ENCODE data around the gene PZP.
"Not testable (repeated sequence)": the region's sequence is repeated elsewhere in the genome, so short reads cannot be mapped to it uniquely, and the experiment has no call there.

PZP gene

GRCh38 chr12:9144730-9145106 is 63.5 kb downstream of the PZP start:
- peaks cover 31% of the 10 kb centered on the region for H3K9me3 Mint-ChIP-seq
- no peak overlapping the region for H3K4me3 Mint-ChIP-seq
- H3K4me1 Mint-ChIP-seq = peaks cover 8% of the 10 kb centered on the region
- H3K36me3 Mint-ChIP-seq = peaks cover 36% of the 10 kb centered on the region
- no peaks in the 10 kb centered on the region for H3K27me3 Mint-ChIP-seq
- no peak overlapping the region for H3K27ac Mint-ChIP-seq

GRCh38 chr12:9143929-9144729 is 64.1 kb downstream of the PZP start:
- H3K4me1 Mint-ChIP-seq = peaks cover 8% of the 10 kb centered on the region
- H3K9me3 Mint-ChIP-seq = peaks cover 31% of the 10 kb centered on the region
- H3K27me3 Mint-ChIP-seq = no peaks in the 10 kb centered on the region
- H3K36me3 Mint-ChIP-seq = peaks cover 36% of the 10 kb centered on the region
- H3K27ac Mint-ChIP-seq = no peak overlapping the region
- H3K4me3 Mint-ChIP-seq = no peak overlapping the region

GRCh38 chr12:9143137-9143536 is 65.1 kb downstream of the PZP start:
- H3K36me3 Mint-ChIP-seq = peaks cover 34% of the 10 kb centered on the region
- peaks cover 8% of the 10 kb centered on the region for H3K4me1 Mint-ChIP-seq
- H3K27ac Mint-ChIP-seq = no peak overlapping the region
- no peak overlapping the region for H3K4me3 Mint-ChIP-seq
- peaks cover 31% of the 10 kb centered on the region for H3K9me3 Mint-ChIP-seq
- no peaks in the 10 kb centered on the region for H3K27me3 Mint-ChIP-seq

- Mint-ChIP-seq H3K9me3 (peaks cover 16% of the 10 kb centered on the region), H3K36me3 (peaks cover 18% of the 10 kb centered on the region)
- H3K27me3 Mint-ChIP-seq, H3K4me3 Mint-ChIP-seq, H3K27ac Mint-ChIP-seq, H3K4me1 Mint-ChIP-seq: not testable (repeated sequence)
Observed at GRCh38 chr12:9139588-9140290, 68.5 kb downstream of the PZP start.

DNA sequence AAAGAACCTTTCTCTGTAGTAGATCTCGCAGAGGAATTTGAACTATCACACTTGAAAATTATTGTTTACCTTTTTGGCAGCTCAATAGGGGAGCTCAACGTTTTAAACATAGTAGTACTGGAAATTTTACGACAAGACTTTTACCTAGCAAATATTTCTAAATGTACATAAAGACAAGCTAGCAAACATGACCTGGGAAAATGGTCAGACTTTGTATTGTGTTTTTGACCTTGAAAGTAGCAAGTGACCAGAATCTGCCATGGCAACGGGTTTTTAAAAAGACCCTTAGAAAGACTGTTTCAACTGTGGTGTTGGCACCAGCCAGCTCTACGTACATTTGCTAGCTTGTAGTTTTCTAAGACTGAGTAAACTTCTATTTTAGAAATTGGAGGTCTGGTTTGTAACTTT is 72.3 kb downstream of the PZP start:
- Mint-ChIP-seq H3K36me3 (peaks cover 14% of the 10 kb centered on the region), H3K27me3 (no peaks in the 10 kb centered on the region), H3K27ac (no peak overlapping the region), H3K9me3 (no peaks in the 10 kb centered on the region), H3K4me1 (no peaks in the 10 kb centered on the region), H3K4me3 (no peak overlapping the region)

- H3K36me3 Mint-ChIP-seq = peaks cover 15% of the 10 kb centered on the region
- no peaks in the 10 kb centered on the region for H3K27me3 Mint-ChIP-seq
- H3K9me3 Mint-ChIP-seq = peaks cover 3% of the 10 kb centered on the region
- no peak overlapping the region for H3K4me3 Mint-ChIP-seq
- no peak overlapping the region for H3K27ac Mint-ChIP-seq
- no peaks in the 10 kb centered on the region for H3K4me1 Mint-ChIP-seq
Observed at GRCh38 chr12:9134981-9135628, 73.1 kb downstream of the PZP start.

- no peaks in the 10 kb centered on the region for H3K4me1 Mint-ChIP-seq
- peaks cover 19% of the 10 kb centered on the region for H3K36me3 Mint-ChIP-seq
- no peak overlapping the region for H3K4me3 Mint-ChIP-seq
- peaks cover 8% of the 10 kb centered on the region for H3K9me3 Mint-ChIP-seq
- H3K27ac Mint-ChIP-seq = no peak overlapping the region
- no peaks in the 10 kb centered on the region for H3K27me3 Mint-ChIP-seq
Observed at GRCh38 chr12:9133216-9133916, 74.8 kb downstream of the PZP start.

- Mint-ChIP-seq H3K4me3 (no peak overlapping the region), H3K9me3 (peaks cover 8% of the 10 kb centered on the region), H3K36me3 (peaks cover 24% of the 10 kb centered on the region), H3K4me1 (no peaks in the 10 kb centered on the region), H3K27me3 (no peaks in the 10 kb centered on the region), H3K27ac (no peak overlapping the region)
Observed at GRCh38 chr12:9132008-9132535, 76.1 kb downstream of the PZP start.

DNA sequence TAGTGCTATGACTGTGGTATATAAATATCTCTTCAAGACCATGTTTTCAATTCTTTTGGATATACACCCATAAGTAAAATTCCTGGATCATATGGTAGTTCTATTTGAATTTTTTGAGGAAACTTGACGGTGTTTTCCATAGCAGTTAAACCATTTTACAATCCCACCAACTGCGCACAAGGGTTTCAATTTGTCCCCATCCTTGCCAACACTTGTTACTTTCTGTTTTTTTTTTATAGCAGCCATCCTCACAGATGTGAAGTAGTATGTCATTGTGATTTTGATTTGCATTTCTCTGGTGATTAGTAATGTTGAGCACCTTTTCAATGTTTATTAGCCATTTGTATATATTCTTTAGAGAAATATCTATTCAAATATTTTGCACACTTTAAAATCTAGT is 78.0 kb downstream of the PZP start:
- H3K27ac Mint-ChIP-seq = no peak overlapping the region
- H3K9me3 Mint-ChIP-seq = peaks cover 8% of the 10 kb centered on the region
- H3K27me3 Mint-ChIP-seq = no peaks in the 10 kb centered on the region
- no peak overlapping the region for H3K4me3 Mint-ChIP-seq
- H3K4me1 Mint-ChIP-seq = no peaks in the 10 kb centered on the region
- H3K36me3 Mint-ChIP-seq = peaks cover 22% of the 10 kb centered on the region

GRCh38 chr12:9127936-9128663 is 80.1 kb downstream of the PZP start:
- Mint-ChIP-seq H3K9me3 (peaks cover 8% of the 10 kb centered on the region), H3K36me3 (peaks cover 18% of the 10 kb centered on the region), H3K4me3 (no peak overlapping the region), H3K4me1 (no peaks in the 10 kb centered on the region), H3K27me3 (no peaks in the 10 kb centered on the region), H3K27ac (no peak overlapping the region)

DNA sequence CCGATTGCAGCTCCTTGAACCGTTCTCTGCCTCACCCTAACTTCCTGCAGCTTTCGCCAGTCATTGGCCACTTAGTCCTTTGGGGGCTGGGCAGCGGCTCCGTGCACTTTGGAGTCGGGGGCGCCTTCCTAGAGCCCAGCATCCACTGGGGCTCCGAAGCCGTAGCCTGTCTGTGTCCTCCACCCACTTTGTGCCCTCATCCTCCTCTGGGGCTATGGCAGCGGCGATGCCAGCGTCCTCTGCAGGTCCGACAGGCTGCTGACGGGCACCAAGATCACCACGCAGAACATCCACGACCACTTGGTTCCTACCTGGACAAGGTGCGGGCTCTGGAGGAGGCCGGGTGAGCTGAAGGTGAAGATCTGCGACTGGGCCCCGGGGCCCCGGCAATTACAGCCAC is 80.7 kb downstream of the PZP start:
- peaks cover 16% of the 10 kb centered on the region for H3K36me3 Mint-ChIP-seq
- H3K9me3 Mint-ChIP-seq = peaks cover 8% of the 10 kb centered on the region
- H3K27ac Mint-ChIP-seq = no peak overlapping the region
- no peaks in the 10 kb centered on the region for H3K27me3 Mint-ChIP-seq
- no peaks in the 10 kb centered on the region for H3K4me1 Mint-ChIP-seq
- no peak overlapping the region for H3K4me3 Mint-ChIP-seq

DNA sequence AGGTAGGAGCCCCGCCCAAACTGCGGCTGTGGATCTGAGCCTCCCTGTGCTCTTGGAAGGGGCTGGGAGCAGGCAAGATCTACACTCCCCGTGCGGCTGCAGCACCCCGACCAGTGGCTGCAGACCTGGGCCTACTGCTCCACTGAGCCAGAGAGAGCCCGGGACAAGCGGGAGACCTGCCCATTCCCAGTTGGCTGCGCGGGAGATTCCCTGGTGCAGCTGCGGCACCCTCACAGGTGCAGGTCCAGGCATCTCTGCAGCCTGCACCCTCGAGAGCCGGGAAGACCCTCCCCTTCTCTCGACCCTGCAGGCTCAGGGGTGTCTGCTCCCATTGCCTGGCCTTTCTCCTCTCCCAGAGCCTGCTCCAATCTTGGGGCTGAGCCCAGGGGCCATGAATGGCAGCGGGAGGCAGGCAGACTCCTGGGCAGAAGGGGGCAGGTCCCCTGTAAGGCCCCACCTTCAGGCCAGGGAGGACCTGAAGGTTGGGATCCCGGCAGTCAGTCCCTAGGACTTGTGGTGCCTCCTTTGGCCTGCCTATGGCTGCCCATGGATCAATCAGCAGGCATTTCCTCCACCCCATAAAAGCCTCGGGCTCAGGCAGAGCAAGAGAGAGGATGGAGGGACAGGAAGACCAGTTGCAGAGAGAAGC is 83.7 kb downstream of the PZP start:
- no peaks in the 10 kb centered on the region for H3K4me1 Mint-ChIP-seq
- no peaks in the 10 kb centered on the region for H3K27me3 Mint-ChIP-seq
- H3K27ac Mint-ChIP-seq = no peak overlapping the region
- H3K36me3 Mint-ChIP-seq = peaks cover 11% of the 10 kb centered on the region
- no peaks in the 10 kb centered on the region for H3K9me3 Mint-ChIP-seq
- H3K4me3 Mint-ChIP-seq = no peak overlapping the region

DNA sequence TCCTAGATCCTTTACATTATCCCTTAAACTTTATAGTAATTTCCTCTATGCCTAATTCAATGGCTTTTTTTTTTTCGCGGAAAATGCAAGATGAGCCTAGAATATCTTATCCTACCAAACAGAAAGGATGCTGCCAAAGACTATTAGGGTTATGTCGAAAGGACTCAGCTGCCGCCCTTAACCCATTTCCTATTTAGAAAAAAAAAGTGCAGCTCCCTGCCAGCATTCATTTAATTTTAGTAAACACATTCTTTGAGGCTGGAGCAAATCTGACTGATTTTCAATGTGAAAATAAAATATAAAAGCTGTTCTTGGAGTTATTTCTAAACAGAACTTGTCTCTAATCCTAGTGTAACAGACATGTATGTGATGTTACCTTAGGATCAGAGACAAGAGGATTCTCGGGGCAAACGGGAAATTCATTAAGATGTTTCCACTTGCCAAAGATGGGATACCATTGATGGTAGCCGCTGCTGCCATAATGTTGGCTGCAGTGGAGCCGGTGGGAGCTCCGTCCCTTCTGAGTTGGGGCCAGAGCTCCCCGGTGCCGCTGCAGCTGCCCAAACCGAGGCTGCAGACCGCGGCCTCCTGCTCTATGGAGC is 84.3 kb downstream of the PZP start:
- H3K36me3 Mint-ChIP-seq = peaks cover 10% of the 10 kb centered on the region
- no peaks in the 10 kb centered on the region for H3K4me1 Mint-ChIP-seq
- H3K9me3 Mint-ChIP-seq = no peaks in the 10 kb centered on the region
- H3K4me3 Mint-ChIP-seq = no peak overlapping the region
- no peaks in the 10 kb centered on the region for H3K27me3 Mint-ChIP-seq
- H3K27ac Mint-ChIP-seq = no peak overlapping the region

DNA sequence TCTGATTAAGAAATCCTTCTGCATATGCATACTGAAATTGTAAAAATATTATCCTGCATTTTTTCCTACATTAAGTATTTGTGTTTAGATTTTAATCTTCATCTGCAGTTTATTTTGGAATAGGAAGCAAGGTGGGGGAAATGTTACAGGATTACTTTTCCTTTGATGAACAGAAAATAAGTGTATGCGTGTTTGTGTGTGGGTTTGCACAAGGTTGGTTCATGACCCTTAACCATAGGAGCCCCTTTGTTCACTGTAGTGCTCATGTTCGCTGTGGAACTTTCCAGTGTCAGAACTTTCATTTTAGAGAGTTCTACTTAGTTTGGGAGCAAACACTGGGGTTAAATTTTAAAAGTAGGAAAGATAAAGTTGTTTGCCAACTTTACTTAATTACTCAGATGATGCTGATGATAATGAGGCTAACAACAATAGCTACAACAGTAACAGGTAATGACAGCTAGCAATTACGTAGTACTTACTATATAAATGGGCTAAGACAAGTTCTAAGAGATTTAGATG is 86.0 kb downstream of the PZP start:
- H3K27ac Mint-ChIP-seq = no peak overlapping the region
- peaks cover 4% of the 10 kb centered on the region for H3K36me3 Mint-ChIP-seq
- H3K9me3 Mint-ChIP-seq = no peaks in the 10 kb centered on the region
- no peaks in the 10 kb centered on the region for H3K4me1 Mint-ChIP-seq
- no peak overlapping the region for H3K4me3 Mint-ChIP-seq
- H3K27me3 Mint-ChIP-seq = no peaks in the 10 kb centered on the region
